ENCODE results near the gene GOT1.

The GOT1 gene

DNA sequence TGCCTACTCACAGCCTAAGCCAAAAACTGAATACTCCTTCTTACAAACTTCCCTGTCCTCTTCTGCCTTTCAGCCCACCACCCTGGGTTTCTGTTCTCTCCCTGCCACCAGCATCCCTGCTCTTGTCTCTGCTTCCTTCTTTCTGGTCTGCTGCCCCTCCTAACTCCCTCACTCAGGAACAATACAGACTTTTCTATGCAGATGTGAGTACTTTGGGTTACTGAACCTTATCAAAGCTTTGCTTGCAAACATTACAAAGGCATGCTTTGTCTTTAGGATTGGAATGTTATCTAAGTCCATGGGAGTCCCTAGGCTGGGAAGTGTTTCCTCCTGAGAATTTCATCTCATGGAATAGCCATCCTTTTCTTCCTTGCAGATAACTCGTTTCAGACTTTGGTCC lies 72.3 kb downstream of the GOT1 start:
- DNase-seq (ENCODE audit: low read depth): no peak

GRCh38 chr10:99357691-99358090 lies 72.7 kb downstream of the GOT1 start:
- DNase-seq (ENCODE audit: low read depth): no peak

DNA sequence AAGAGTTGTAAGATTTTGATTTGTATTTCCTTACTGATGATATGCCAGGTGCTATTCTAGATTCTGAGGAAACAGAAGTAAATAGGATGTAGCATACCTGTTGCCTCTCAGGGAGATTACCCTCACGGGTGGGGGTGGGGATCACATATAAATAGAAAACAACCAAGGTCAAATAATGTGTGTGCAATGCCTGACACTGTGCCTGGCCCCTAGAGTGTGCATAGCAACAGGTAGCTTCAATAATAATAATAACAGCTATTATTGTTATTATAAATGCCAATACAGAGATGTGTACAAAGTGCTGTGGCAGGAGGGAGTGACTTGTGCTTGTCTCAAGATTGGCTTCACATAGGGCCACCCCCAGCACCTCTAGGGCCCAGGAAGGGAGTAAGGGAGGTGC lies 77.2 kb downstream of the GOT1 start:
- no peak for DNase-seq (ENCODE audit: low read depth)

DNA sequence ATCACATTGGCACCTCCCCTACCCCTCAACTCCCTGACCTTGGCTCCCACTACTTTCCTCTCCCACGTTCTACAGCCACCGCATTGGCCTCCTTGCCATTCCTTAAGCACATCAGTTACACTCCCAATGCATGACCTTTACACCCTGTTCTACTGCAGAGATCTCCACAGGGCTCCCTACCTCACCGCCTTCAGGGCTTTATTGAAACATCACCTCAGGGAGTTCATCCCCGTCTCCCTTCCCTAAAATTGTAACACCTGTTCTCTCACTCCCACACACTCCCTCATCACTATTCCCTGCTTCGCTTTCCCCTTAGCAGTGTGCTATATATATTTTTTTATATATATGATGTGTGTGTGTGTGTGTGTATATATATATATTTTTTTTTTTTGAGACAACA lies 82.8 kb downstream of the GOT1 start:
- no peak for DNase-seq (ENCODE audit: low read depth)

Data from stimulated activated CD8-positive, alpha-beta memory T cell treated with anti-CD3 and anti-CD28 coated beads, Interleukin-4, amount 100 ng/mL, for 24 hours (primary cell).